ENCODE measurements around the gene CALN1.

CALN1 gene

DNA sequence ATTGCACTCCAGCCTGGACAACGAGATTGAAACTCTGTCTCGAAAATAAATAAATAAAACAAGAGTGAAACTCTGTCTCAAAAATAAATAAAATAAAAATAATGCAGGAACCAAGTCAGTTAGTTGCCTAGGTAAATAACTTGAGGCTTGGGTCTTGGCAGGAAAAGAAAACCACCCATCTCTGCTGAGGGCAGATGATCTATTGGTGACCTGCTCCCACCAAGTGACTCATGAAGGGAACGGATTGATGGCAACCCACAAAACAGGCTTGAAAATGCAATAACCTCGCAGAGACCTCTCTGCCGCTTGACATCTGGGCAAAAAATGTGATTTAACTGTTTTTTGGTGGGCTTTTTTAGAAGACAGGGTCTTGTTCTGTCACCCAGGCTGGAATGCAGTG lies 86.6 kb downstream of the CALN1 start:
- no peak for DNase-seq (ENCODE audit: low read depth)

DNA sequence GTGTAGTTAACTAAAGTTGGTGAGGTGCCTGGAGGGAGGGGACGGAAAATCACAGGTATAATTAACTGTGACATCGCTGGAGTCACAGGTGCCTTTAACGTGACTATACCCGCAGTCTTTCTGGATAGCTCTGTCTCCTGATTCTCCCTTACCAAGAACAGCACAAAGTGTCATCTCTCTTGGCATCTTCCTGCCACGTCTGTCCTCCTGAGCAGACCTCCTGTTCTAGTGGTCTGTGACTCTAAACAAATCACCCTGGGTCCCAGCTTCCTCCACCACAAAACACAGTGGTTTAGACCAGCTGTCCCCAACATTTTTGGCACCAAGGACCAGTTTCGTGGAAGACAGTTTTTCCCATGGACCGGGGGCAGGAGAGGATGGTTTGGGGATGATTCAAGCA lies 90.5 kb downstream of the CALN1 start:
- no peak for DNase-seq (ENCODE audit: low read depth)

DNA sequence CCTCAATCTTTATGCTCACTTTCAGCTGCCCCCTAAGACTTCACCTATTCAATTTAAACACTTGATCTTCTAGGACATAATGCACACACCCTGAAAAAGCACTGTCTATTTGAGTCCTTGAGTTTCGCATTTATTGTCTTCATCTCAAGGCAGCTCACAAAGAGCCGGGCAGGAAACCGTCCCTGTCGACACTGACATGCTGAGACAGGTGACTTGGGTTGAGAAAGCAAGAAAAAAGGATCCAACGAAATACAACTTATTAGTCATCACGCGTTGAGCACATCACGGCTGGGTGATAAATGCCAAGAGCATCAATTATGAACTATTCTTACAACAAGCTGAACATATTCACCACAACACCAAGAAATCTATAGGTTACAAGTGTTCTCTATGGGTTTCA lies 91.1 kb downstream of the CALN1 start:
- DNase-seq (ENCODE audit: low read depth) = no peak

DNA sequence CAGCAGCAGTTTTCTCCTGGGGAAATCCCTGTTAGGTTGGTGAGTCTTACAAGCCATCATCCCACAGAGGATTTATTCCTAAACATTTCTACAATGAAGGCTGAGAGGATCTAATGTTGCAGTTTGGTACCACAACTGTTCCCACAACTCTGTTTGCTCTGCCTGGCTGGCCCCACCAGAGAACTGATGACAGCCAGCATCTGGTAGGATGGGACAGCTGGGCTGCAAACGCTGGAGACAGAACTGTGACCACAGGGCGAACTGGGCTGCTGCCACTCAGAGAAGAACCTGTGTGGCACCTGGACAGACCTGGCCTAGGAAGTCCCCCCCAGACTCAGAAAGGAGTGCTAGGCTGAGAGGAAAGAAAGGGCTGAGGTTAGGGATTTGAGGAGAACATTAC lies 94.8 kb downstream of the CALN1 start:
- DNase-seq (ENCODE audit: low read depth) = no peak

DNA sequence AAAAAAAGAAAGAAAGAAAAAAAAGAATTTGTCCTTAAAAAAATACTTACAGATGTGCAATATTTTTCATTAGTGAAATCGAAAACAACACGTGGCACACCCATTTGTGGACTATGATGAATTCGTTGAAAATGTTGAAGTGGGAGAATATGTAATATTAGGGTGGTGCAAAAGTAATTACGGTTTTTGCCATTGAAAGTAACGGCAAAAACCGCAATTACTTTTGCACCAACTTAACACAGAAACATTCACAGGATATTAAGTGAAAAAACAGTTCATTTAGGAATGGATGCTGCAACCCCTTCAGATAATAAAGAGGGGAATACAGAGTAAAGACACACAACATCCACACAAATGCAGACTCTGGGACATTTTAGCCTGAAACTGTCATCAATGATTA lies 96.0 kb downstream of the CALN1 start:
- DNase-seq (ENCODE audit: low read depth) = no peak

DNA sequence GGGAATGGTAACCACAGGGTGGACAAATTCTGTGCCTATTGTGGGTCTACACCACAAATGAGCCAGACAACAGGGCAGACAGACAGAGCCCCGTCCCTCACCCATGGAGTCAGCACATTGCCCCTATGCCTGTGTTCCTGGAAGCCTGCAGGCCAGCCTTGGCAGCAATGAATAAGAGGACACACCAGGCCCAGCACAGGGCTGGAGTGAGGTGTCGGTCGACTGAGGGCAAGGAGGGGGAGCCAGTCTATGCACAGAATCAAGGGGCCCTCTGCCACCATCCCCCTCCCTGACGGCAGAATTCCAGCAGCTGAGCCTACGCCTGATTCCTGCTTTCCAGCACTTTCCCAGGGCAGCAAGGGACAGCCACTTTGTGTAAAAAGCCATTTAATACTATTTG lies 98.2 kb downstream of the CALN1 start:
- DNase-seq (ENCODE audit: low read depth) = no peak

DNA sequence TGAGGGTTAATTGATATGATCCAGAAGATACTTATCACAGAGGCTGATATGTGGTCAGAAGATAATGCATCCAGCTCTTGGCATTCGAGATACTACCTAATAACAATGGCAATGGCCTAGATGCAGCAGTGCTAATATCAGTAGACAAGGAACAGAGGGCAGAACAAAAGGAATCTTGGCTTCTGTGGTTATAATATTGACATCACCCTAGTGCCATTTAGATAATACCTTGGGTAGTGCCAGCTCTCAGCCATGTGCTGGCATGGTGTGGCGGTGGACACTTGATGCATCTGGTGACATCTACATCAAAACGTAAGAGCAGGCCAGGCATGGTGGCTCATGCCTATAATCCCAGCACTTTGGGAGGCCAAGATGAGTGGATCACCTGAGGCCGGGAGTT lies 101.8 kb downstream of the CALN1 start:
- DNase-seq (ENCODE audit: low read depth) = no peak

DNA sequence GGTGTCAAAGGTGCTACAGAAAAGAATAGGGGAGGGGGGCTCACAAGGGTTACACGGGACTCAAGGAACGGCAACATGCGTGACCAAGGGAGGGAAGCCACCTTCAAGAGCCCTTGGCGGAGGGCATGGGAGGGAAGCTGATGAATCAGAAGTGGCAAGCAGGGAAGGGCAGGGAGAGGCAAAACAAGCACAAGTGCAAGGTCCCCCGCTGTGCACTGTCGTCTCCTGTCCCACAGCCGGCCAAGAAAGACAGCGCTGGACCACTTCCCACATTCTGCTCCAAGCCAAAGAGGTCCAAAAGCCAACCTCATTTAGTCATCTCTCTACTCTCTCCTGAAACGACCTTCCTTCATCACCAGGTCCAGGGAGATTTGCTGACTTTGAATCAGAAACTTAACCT lies 102.7 kb downstream of the CALN1 start:
- no peak for DNase-seq (ENCODE audit: low read depth)

DNA sequence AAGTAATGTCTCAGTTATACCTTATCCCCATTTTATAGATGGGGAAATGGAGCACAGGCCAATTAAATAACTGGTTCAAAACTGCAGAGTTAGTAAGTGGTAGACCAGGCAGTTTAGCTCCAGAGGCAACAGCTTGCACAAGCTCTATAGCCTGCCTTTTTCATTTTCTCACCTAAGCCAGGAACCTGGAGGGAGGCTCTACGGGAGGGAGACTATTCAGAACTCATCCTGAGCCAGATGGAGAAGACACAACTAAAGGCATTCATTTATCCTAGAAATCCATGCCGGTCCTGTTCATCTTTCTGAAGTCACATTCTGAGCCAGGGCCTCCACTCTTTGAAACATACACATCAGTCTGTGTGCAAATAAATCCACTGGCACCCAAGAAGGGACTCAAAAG lies 103.2 kb downstream of the CALN1 start:
- no peak for DNase-seq (ENCODE audit: low read depth)

DNA sequence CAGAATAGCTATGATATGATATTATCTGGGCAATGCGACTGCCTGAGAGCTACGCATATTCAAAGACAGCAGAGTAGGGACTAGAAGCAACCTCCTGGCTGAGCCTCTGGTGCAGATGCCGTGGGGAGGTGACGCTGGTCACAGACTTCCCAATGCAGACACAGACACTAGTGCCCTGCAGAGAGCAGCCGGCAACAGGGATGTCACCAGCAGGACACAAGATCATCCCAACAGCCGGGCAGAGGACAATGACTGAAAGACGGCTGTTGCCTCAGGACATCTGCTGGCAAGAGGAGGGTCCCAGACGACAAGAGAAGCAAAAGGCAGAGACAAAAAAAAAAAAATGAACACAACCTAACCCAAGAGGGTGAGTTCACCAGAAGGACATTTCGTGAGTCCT lies 104.6 kb downstream of the CALN1 start:
- no peak for DNase-seq (ENCODE audit: low read depth)

DNA sequence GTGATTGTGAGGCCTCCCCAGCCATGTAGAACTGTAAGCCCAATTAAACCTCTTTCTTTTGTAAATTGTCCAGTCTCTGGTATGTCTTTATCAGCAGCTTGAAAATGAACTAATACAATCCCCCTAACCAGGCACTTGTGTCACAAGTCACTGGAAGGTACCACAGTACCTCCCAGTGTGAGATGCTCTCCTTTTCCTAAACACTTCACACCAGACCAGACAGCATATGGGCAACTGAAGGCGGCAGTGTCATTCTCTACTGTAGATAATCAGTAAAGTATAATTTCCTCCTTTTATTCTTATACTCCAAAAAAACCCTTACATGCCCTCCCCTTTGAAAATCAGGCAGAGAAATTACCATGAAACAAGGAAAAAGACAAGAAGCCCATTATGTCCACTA lies 113.2 kb downstream of the CALN1 start:
- DNase-seq (ENCODE audit: low read depth) = no peak

DNA sequence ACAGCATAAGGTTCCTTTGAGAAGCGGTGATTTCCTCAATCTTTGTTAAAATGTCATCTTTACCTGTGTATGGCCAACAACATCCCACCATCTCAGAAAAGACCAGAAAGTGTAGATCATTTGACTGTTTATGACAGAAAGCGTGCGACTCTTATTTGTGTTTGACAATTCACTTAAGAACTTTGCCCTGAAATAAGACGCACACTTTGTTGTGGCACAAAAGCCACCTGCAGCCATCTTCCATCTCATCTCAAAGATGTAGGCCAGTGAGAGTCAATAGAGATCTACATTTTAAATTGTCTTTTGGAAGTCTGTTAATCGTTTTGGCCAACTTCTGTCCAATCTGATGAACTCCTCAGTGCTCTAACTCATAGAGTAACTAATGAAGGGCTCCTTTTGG lies 114.0 kb downstream of the CALN1 start:
- no peak for DNase-seq (ENCODE audit: low read depth)

DNA sequence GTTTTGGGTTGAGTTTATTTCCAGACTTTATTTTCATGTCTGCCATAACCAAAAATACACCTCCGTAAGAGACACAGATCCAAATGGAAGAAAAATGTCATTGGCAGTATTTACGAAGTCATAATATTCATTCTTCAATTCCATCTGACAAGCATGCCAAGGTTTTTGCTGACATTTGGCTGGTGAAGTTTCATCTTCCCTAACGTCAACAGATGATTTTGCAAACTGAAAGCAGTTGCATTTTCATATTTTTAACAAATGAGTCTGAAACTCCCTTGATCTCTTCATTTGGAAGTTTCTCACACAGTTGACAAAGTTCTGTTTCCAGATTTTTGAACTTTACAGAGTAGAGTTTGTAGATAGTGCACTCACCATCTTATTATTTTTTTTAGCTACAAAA lies 114.5 kb downstream of the CALN1 start:
- DNase-seq (ENCODE audit: low read depth) = no peak

DNA sequence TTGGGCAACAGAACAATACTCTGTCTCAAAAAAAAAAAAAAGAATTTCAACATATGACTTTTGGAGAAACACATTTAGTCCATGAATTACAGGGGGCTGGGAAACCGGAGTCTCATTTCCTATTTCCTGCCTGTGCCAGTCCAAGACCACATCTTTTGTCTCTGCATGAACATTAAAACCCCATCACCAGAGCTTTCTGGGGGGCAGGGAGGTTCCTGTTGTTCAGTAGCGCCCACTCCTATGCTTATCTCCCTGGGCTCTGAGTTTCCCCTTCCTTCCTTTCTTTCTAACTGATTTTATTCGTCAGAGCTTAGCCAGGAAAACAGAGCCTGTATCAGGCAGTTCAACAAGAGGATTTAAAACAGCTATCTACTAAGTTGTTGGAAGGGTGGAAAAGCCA lies 119.3 kb downstream of the CALN1 start:
- no peak for DNase-seq (ENCODE audit: low read depth)

DNA sequence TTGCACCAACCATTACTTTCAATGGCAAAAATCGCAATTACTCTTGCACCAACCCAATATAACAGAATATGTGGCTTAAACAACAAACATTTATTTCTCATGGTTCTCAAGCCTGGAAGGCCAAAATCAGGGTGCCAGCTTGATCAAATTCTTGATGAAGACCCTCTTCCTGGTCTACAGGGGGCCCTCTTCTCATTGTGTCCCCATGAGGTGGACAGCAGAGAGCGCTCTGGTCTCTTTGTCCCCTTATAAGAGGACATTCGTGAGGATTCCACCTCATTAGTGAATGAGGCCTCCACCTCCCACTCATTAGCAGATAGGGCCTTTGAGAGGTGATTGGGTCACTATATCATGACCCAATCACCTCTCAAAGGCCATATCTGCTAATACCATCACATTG lies 120.0 kb downstream of the CALN1 start:
- DNase-seq (ENCODE audit: low read depth) = no peak

DNA sequence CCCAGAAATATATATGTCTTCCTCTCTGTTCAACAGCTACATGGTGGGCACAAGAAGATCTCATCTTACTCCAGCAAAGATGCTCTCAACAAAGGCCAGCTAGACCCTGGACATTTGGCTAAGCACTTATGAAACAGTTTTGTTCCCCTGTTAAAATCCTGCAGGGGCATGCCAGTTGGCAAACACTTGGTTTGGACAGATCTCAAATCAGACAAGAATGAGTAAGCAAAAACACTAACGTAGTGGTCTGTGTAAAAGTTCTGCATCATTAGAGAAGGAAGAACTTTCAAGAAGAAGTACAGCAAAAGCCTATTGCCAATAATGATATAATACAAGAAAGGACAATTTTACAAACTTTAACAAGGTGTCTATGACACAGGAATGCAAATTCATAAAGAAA lies 125.6 kb downstream of the CALN1 start:
- DNase-seq (ENCODE audit: low read depth) = no peak

DNA sequence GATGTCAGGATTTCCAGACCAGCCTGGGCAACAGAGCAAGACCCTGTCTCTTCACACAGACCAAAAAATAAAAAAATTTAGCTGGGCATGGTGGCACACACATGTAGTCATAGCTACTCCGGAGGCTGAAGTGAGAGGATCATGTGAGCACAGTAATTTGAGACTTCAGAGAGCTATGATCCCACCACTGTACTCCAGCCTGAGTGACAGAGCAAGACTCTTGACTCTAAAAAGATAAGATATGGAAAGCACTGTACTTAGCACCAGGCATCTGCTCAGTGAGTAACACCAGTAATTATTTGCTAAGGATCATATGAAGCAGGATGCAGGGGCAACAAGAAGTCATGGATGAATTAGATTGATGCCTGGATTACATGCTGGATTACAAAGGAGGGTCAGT lies 128.8 kb downstream of the CALN1 start:
- no peak for DNase-seq (ENCODE audit: low read depth)

DNA sequence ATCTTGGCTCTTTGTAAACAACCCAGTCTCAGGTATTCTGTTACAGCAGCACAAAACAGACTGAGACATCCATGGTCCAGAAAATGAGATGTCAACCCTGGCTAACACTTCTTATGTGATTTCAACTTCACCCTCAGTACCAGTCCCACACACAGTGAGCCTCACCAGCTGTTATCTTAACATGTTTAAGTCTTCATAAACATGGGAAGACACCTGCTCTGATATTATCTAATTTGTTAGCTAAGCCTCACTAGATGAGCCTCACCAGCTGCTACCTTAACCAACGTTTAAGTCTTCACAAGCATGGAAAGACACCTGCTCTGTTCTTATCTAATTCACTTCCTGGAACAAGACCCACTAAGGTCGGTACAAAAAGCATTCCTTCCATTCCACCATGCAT lies 130.8 kb downstream of the CALN1 start:
- no peak for DNase-seq (ENCODE audit: low read depth)

DNA sequence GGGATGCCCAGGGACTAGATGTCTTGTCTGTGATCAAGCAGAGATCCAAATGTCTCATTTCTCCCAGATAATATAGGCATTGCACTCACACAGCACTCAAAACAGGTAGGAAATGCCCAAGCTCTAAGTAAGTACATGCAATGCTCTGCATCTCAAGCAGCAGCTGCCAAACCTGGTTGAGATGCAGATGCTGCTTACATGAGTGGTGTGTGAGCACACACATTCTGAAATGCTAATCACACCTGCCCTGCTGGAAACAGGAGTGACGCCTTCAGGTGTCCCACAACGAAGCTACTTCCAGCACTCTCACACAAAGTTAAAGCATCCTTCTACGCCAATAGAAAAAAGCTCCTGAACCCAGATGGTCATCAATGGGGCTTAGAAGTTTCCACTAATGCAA lies 132.9 kb downstream of the CALN1 start:
- DNase-seq (ENCODE audit: low read depth) = no peak

DNA sequence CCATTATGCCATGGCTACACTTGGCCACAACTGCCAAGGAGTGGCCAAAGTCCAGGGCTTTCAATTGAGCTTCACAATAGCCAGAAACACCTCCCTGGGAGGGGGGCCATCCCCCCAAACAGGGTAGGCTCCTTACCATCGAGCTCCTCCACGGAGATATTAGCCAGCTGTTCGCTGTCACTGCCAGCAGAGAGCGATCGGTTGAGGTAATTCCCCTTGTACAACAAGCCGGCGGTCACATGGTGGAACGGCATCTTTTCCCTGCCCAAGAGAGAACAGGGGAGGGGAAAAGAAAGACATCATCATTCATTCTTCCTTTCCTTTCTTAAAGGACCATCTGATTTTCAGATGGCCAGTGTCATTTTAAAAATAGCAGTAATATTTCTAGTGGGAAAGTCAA lies 133.6 kb downstream of the CALN1 start:
- no peak for DNase-seq (ENCODE audit: low read depth)

DNA sequence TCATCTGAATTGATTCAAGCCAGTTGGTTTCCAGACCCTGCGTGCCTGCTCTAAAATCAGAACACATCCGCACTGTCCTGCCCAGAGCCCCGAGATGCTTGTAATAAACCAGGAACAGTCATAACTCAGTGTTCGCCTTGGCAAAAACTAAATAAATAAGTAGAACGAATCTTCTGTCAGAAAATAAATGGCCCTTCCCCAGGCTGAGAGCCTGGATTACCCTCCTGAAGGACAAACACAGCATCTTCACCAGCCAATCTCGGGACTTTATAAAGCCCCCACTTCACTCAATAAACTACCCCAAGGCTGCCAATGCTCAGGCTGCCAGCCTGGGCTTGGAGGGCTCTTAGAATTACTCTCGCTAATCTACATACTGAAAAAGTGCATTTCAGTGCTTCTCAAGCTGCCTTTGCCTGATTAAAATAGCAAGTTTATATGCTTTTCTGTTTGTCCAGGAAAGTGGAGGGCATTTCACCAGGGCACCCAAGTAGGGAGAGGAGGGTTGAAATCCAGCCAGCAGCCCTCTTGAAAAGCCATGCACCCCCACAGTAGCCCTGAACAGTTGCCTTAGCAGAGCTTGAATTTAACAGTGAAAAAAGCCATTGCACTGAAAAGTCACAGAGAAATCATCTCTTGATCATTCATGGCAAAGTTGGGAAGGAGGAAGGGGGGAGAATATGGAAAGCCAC lies 136.6 kb downstream of the CALN1 start:
- no peak for DNase-seq (ENCODE audit: low read depth)

DNA sequence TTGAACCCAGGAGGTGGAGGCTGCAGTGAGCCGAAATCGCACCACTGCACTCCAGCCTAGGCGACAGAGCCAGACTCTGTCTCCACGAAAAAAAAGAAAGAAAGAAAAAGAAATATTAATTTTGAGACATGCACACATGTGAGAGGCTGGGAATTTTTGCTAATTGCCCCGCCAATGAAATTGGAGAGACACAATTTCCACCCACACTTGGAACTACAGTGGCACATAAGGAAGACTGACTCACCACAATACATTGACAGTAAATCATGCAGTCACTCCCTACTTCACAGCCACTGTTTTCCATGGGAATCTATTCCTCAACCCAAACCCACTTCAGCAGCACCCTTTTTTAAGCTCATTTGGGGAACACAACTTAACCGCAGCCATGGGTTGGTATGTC lies 139.7 kb downstream of the CALN1 start:
- DNase-seq (ENCODE audit: low read depth) = no peak

DNA sequence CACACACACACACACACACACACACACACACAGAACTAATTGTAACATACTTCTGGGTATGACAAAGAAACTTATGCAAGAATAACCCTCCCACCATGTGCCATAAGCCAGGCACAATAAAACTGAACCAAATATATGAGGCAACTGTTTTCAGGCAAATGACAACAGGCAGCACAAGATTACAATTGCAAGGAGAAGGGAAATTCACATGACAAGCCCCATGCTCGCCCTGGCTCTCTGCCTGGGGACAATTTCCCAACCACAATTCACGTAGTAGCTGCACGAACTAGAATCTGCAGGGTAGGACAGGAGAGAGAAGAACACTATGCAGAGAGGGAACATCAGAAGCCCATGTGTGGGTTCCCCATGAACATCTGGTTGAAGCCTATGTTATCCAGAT lies 143.3 kb downstream of the CALN1 start:
- no peak for DNase-seq (ENCODE audit: low read depth)

DNA sequence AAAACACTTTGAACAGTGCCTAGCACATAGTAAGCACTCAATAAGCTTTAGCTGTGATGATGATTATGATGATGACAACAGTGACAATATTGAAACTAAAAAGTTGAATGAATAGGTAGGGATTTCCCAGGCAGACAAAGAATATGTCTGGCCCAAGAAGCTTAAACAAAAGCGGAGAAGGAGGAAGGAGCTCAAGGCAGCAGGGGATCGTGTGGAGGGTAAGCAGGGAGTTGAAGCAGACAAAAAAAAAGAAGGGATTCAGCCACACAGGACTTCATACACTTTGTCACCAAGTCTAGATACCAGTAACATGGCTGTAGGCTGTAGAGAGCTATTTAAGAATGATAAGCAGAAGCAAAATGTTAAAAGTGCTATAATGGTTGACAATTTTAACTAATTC lies 144.0 kb downstream of the CALN1 start:
- DNase-seq (ENCODE audit: low read depth) = no peak

DNA sequence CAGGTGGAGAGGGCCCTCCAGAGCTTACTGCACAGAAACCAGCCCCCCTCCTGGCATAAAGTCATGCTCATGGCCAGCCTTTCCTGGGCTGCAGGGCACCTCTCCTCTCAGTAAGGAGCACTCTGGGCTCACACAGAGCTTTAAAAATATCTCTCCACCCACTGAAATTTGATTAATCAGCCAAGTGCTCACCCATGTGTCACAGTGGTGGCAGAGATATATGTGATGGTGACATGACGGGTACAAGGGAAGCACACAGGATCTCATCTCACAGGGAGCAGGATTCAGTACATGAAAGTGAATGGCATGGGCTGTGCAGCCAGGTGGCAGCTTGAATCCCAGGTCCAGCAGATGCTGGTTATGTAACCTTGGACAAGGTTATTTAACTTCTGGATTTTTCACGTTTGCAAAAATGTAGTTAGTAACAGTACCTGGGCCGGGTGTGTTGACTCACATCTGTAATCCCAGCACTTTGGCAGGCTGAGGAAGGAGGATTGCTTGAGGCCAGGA lies 144.8 kb downstream of the CALN1 start:
- DNase-seq (ENCODE audit: low read depth) = no peak

All from HS-5 (cell line).